ENCODE data around the gene LGALS3BP. TPM values are rescaled to one million over a fixed set of nuclear protein-coding genes. Genes with fewer than 3 reads are reported as not detected.
A peak's percentile ranks its signal among the peaks of the same experiment; 100 is the strongest.
"Not testable (repeated sequence)": the region's sequence is repeated elsewhere in the genome, so short reads cannot be mapped to it uniquely, and the experiment has no call there.

LGALS3BP gene
- total RNA-seq, 1 experiment from 2014 or later, result 361 TPM

GRCh38 chr17:78963378-78963777 is 16.3 kb downstream of the LGALS3BP start:
- TF ChIP-seq TCF7L2 (IDR thresholded peaks at IDR 0.05; ENCODE audit: low read depth, low read length) (no peak), POLR2AphosphoS5 (IDR thresholded peaks at IDR 0.05; ENCODE audit: low read depth, low read length) (no peak)
- H3K27me3 ChIP-seq (ENCODE audit: control insufficient read depth, insufficient read depth, low read length), result no peaks in the 10 kb centered on the region
- no peak overlapping the region for H3K4me3 ChIP-seq (ENCODE audit: low read depth in 2 of 2, low read length in 2 of 2)
- no peak overlapping the region for H3K27ac ChIP-seq (ENCODE audit: low read length)
- in situ Hi-C loops (cut with HindIII; ENCODE audit: low pct_unique_long_range_greater_than_20kb, low sequenced_read_pairs) (no loop called here), intact Hi-C loops (cut with micrococcal nuclease; ENCODE audit: unreplicated experiment) (no loop called here)
- 0 out of 2 replicates have a peak, but pooled peaks cover 2% of the 10 kb centered on the region for H3K4me1 ChIP-seq (ENCODE audit: control insufficient read depth, insufficient read depth, low read length)
- no peak for ATAC-seq
- ChIA-PET CTCF (interaction anchor here (0.6 kb wide), 1 partner anchor 63 kb away, joined by 5 read pairs; no protein-coding TSS in a partner anchor), POLR2A (no interaction called here)
- no peaks in the 10 kb centered on the region for H3K36me3 ChIP-seq (ENCODE audit: control insufficient read depth, insufficient read depth, low read length)
- no peaks in the 10 kb centered on the region for H3K9me3 ChIP-seq (ENCODE audit: control insufficient read depth, insufficient read depth, low read depth, low read length)
- no TSS peak for BruUV-seq (replicated peaks)
- DNase-seq (ENCODE audit: low read depth, low spot score), result no peak

GRCh38 chr17:78962984-78963348 is 16.8 kb downstream of the LGALS3BP start:
- CTCF ChIA-PET; BruUV-seq (replicated peaks); H3K27ac ChIP-seq (ENCODE audit: low read length); H3K4me3 ChIP-seq (ENCODE audit: low read depth in 2 of 2, low read length in 2 of 2); H3K4me1 ChIP-seq (ENCODE audit: control insufficient read depth, insufficient read depth, low read length); H3K27me3 ChIP-seq (ENCODE audit: control insufficient read depth, insufficient read depth, low read length); intact Hi-C loops (cut with micrococcal nuclease; ENCODE audit: unreplicated experiment); in situ Hi-C loops (cut with HindIII; ENCODE audit: low pct_unique_long_range_greater_than_20kb, low sequenced_read_pairs); ATAC-seq; DNase-seq (ENCODE audit: low read depth, low spot score); H3K9me3 ChIP-seq (ENCODE audit: control insufficient read depth, insufficient read depth, low read depth, low read length); H3K36me3 ChIP-seq (ENCODE audit: control insufficient read depth, insufficient read depth, low read length): not testable (repeated sequence)
- POLR2A ChIA-PET, result interaction anchor here (0.7 kb wide), 1 partner anchor 131 kb away, joined by 7 read pairs; no protein-coding TSS in a partner anchor

- intact Hi-C loops (cut with micrococcal nuclease; ENCODE audit: unreplicated experiment), result no loop called here
- CTCF ChIA-PET, result interaction anchor here (0.5 kb wide), 1 partner anchor 38 kb away, joined by 13 read pairs; no protein-coding TSS in a partner anchor
- DNase-seq (ENCODE audit: low read depth, low spot score) (no peak), ATAC-seq (peak; percentile 55; the same call in 1 of the 2 replicates)
- Histone ChIP-seq H3K4me1 (ENCODE audit: control insufficient read depth, insufficient read depth, low read length) (0 out of 2 replicates have a peak, but pooled peaks cover 2% of the 10 kb centered on the region), H3K27me3 (ENCODE audit: control insufficient read depth, insufficient read depth, low read length) (no peaks in the 10 kb centered on the region), H3K27ac (ENCODE audit: low read length) (no peak overlapping the region), H3K36me3 (ENCODE audit: control insufficient read depth, insufficient read depth, low read length) (no peaks in the 10 kb centered on the region), H3K4me3 (ENCODE audit: low read depth in 2 of 2, low read length in 2 of 2) (no peak overlapping the region), H3K9me3 (ENCODE audit: control insufficient read depth, insufficient read depth, low read depth, low read length) (no peaks in the 10 kb centered on the region)
- no peak for TF ChIP-seq CTCF (IDR thresholded peaks at IDR 0.05)
- no peak for TF ChIP-seq TCF7L2 (IDR thresholded peaks at IDR 0.05; ENCODE audit: low read depth, low read length)
- TF ChIP-seq SIN3A (IDR thresholded peaks at IDR 0.05; ENCODE audit: borderline replicate concordance, insufficient read depth, low read depth, low read length), result no peak
- TF ChIP-seq REST (IDR thresholded peaks at IDR 0.05; ENCODE audit: insufficient read depth in 1 of 2, low read depth in 2 of 2, low read length in 1 of 2), result no peak
- TF ChIP-seq POLR2AphosphoS5 (IDR thresholded peaks at IDR 0.05; ENCODE audit: low read depth, low read length), result no peak
- in situ Hi-C loops (cut with HindIII; ENCODE audit: low pct_unique_long_range_greater_than_20kb, low sequenced_read_pairs), result no loop called here
- POLR2A ChIA-PET, result interaction anchor here (0.7 kb wide), 1 partner anchor 131 kb away, joined by 7 read pairs; no protein-coding TSS in a partner anchor
- no TSS peak for BruUV-seq (replicated peaks)
Measured at GRCh38 chr17:78962345-78962983, 17.3 kb downstream of the LGALS3BP start.

Measured in Panc1 (cell line).